Suppressor macrophage treated with lipopolysaccharide for 1 hour (primary cell): ENCODE data around the gene MTA2.
A peak's percentile ranks its signal among the peaks of the same experiment; 100 is the strongest.

ENCODE experiments used
- DNase-seq, 3 donors: peaks; one replicate each; pipeline ENCODE4 v3.0.0-alpha.2; 2020 to 2022

The MTA2 gene

GRCh38 chr11:62545437-62546243, 56.0 kb downstream of the MTA2 start:
- peak; percentile 92 to 97 (median 93) for DNase-seq

GRCh38 chr11:62544581-62545436, 56.9 kb downstream of the MTA2 start:
- peak; percentile 69 to 80 (median 77) for DNase-seq

GRCh38 chr11:62543680-62544444, 57.8 kb downstream of the MTA2 start:
- DNase-seq, result peak in 1 of 3 donors; percentile 42
